ENCODE measurements around the gene POU2AF1.

Gene POU2AF1

GRCh38 chr11:111365722-111366559 lies 13.1 kb downstream of the POU2AF1 start:
- no peak for DNase-seq (ENCODE audit: low read depth)
- H3K4me3 ChIP-seq (ENCODE audit: low read depth, low read length), result no peak overlapping the region

GRCh38 chr11:111364503-111364902 lies 14.6 kb downstream of the POU2AF1 start:
- no peak for DNase-seq (ENCODE audit: low read depth)
- no peak overlapping the region for H3K4me3 ChIP-seq (ENCODE audit: low read depth, low read length)

- no peak overlapping the region for H3K4me3 ChIP-seq (ENCODE audit: low read depth, low read length)
These were observed 15.1 kb downstream of the POU2AF1 start for GRCh38 chr11:111363985-111364384.

GRCh38 chr11:111362887-111363411 lies 16.1 kb downstream of the POU2AF1 start:
- DNase-seq (ENCODE audit: low read depth), result no peak
- no peak overlapping the region for H3K4me3 ChIP-seq (ENCODE audit: low read depth, low read length)

More at GRCh38 chr11:111363985-111364384, 15.1 kb downstream of the POU2AF1 start:
- no peak for DNase-seq (ENCODE audit: low read depth)

GRCh38 chr11:111361874-111362273 lies 17.2 kb downstream of the POU2AF1 start:
- no peak overlapping the region for H3K4me3 ChIP-seq (ENCODE audit: low read depth, low read length)
- no peak for DNase-seq (ENCODE audit: low read depth)

GRCh38 chr11:111361052-111361801 lies 17.8 kb downstream of the POU2AF1 start:
- no peak for DNase-seq (ENCODE audit: low read depth)
- no peak overlapping the region for H3K4me3 ChIP-seq (ENCODE audit: low read depth, low read length)

GRCh38 chr11:111360150-111361043 lies 18.7 kb downstream of the POU2AF1 start:
- no peak for DNase-seq (ENCODE audit: low read depth)
- no peak overlapping the region for H3K4me3 ChIP-seq (ENCODE audit: low read depth, low read length)

GRCh38 chr11:111359223-111360149 lies 19.6 kb downstream of the POU2AF1 start:
- DNase-seq (ENCODE audit: low read depth), result no peak
- no peak overlapping the region for H3K4me3 ChIP-seq (ENCODE audit: low read depth, low read length)

- no peak overlapping the region for H3K4me3 ChIP-seq (ENCODE audit: low read depth, low read length)
- no peak for DNase-seq (ENCODE audit: low read depth)
These were observed 20.8 kb downstream of the POU2AF1 start for GRCh38 chr11:111358038-111359001.

- no peak overlapping the region for H3K4me3 ChIP-seq (ENCODE audit: low read depth, low read length)
- no peak for DNase-seq (ENCODE audit: low read depth)
These were observed 21.7 kb downstream of the POU2AF1 start for GRCh38 chr11:111357150-111358037.

- DNase-seq (ENCODE audit: low read depth), result no peak
- H3K4me3 ChIP-seq (ENCODE audit: low read depth, low read length), result no peak overlapping the region
These were observed 22.4 kb downstream of the POU2AF1 start for GRCh38 chr11:111356660-111357048.

- no peak overlapping the region for H3K4me3 ChIP-seq (ENCODE audit: low read depth, low read length)
- no peak for DNase-seq (ENCODE audit: low read depth)
These were observed 23.0 kb downstream of the POU2AF1 start for GRCh38 chr11:111355956-111356659.

- DNase-seq (ENCODE audit: low read depth), result no peak
These were observed 24.0 kb downstream of the POU2AF1 start for GRCh38 chr11:111355101-111355500.

GRCh38 chr11:111354601-111354891 lies 24.5 kb downstream of the POU2AF1 start:
- DNase-seq (ENCODE audit: low read depth), result no peak
- H3K4me3 ChIP-seq (ENCODE audit: low read depth, low read length), result no peak overlapping the region

More at GRCh38 chr11:111355101-111355500, 24.0 kb downstream of the POU2AF1 start:
- H3K4me3 ChIP-seq (ENCODE audit: low read depth, low read length), result no peak overlapping the region

- DNase-seq (ENCODE audit: low read depth), result no peak
- no peak overlapping the region for H3K4me3 ChIP-seq (ENCODE audit: low read depth, low read length)
These were observed 25.1 kb downstream of the POU2AF1 start for GRCh38 chr11:111353776-111354600.
